ENCODE measurements around the gene LIG1.

DNA sequence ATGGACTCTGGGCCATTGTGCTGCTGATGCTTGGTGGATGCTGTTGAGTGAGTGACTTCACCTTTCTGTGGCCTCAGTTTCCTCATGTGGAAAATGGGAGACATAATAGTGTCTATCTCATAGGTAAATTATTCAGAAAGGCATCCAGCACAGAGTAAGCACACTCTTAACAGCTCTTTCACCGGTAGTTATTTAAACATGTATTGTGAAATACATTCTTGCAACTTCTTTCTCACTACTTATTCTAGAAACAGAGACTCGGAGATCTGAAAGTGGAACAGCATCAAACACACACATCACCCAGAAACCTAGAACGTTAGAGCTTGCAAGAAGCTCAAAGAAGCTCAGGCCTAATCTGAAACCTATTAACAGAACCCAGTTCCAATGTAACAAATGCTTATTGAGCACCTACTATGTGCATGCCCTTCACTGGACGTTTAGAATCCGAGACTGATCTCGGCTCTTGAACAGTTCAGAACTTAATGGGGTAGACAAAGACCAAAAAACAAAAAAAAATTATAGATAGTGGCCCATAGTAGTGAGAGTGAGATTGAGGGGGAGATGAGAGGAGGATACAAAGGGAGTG lies 4.4 kb upstream of the LIG1 start:
- TF ChIP-seq, protein P1, sequence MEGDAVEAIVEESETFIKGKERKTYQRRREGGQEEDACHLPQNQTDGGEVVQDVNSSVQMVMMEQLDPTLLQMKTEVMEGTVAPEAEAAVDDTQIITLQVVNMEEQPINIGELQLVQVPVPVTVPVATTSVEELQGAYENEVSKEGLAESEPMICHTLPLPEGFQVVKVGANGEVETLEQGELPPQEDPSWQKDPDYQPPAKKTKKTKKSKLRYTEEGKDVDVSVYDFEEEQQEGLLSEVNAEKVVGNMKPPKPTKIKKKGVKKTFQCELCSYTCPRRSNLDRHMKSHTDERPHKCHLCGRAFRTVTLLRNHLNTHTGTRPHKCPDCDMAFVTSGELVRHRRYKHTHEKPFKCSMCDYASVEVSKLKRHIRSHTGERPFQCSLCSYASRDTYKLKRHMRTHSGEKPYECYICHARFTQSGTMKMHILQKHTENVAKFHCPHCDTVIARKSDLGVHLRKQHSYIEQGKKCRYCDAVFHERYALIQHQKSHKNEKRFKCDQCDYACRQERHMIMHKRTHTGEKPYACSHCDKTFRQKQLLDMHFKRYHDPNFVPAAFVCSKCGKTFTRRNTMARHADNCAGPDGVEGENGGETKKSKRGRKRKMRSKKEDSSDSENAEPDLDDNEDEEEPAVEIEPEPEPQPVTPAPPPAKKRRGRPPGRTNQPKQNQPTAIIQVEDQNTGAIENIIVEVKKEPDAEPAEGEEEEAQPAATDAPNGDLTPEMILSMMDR (conservative IDR thresholded peaks at IDR 0.05; ENCODE audit: low read length) = no peak
- TF ChIP-seq EZH2phosphoT487 (IDR thresholded peaks at IDR 0.05; ENCODE audit: borderline replicate concordance, low read depth, low read length) = no peak
